IPS-NIHi11 (cell line): Measurements from ENCODE around the gene PIK3CB.
"Not testable (repeated sequence)": the region's sequence is repeated elsewhere in the genome, so short reads cannot be mapped to it uniquely, and the experiment has no call there.

ENCODE experiments used
- DNase-seq: peaks from one replicate; pipeline ENCODE4 v3.0.0; 2012; ENCODE audit warnings: mixed read lengths, low spot score

The PIK3CB gene

GRCh38 chr3:138803006-138803653 is 31.6 kb downstream of the PIK3CB start:
- DNase-seq = no peak

GRCh38 chr3:138802223-138802622 is 32.5 kb downstream of the PIK3CB start:
- DNase-seq = not testable (repeated sequence)

DNA sequence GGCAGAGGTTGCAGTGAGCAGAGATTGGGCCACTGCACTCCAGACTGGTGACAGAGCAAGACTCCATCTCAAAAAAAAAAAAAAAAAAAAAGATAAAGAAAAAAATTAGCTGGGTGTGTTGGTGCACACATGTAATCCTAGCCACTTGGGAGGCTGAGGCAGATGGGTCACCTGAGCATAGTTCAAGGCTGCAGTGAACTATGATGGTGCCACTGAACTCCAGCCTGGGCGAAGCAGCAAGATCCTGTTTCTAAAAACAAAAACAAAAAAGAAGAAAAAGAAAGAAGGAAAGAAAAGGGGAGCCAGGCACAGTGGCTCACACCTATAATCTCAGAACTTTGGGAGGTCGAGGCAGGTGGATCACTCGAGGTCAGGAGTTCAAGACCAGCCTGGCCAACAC is 32.9 kb downstream of the PIK3CB start:
- DNase-seq = no peak

- no peak for DNase-seq
Observed at GRCh38 chr3:138800248-138800647, 34.5 kb downstream of the PIK3CB start.

DNA sequence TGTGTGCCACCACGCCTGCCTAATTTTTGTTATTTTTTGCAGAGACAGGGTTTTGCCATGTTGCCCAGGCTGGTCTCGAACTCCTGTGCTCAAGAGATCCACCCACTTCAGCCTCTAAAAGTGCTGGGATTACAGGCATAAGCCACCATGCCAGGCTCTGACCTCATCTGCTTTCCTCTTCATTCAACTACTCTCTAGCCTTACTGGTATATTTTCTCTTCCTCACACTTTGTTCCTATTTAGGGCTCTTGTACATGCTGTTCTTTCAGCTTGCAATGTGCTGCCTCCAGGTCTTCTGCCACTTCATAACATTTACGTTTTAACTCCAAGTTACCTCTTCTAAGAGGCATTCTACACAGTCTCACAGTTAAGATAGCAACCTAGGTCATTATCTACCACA is 34.9 kb downstream of the PIK3CB start:
- no peak for DNase-seq

- DNase-seq = no peak
Observed at GRCh38 chr3:138797508-138798038, 37.2 kb downstream of the PIK3CB start.

DNA sequence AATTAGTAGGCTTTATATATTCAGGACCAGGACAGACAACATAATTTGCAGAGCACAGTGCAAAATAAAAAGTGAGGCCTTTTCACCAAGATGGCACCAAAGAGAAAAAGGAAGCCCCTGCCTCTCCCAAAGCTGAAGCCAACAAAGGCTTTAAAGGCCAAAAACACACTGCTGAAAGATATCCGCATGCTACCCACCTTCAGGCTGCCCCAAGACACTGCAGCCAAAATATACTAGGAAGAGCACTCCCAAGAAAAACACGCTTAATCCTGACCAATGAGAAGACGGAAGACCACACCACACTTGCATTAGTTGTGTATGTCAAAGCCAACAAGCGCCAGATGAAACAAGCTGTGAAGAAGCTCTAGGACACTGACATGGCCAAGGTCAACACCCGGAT is 38.0 kb downstream of the PIK3CB start:
- DNase-seq = peak; percentile 22

- no peak for DNase-seq
Observed at GRCh38 chr3:138786788-138787271, 47.9 kb downstream of the PIK3CB start.

DNA sequence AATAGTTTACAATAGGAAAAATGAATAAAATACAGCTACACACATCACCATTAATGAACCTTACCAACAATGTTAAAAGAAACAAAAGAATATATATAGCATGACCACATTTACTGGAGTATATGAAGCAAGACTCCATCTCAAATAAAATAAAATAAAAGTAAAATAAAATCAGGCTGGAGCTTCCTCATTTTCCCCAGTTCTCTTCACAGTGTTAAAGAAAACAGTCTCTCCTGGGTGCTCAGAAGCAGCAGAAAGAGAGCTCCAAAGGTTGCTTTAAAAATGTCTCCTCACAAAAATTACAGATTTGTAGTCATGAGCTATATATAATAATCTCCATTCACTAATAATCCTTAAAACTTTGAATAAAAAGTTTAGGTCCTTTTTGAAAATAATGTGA is 48.8 kb downstream of the PIK3CB start:
- no peak for DNase-seq

DNA sequence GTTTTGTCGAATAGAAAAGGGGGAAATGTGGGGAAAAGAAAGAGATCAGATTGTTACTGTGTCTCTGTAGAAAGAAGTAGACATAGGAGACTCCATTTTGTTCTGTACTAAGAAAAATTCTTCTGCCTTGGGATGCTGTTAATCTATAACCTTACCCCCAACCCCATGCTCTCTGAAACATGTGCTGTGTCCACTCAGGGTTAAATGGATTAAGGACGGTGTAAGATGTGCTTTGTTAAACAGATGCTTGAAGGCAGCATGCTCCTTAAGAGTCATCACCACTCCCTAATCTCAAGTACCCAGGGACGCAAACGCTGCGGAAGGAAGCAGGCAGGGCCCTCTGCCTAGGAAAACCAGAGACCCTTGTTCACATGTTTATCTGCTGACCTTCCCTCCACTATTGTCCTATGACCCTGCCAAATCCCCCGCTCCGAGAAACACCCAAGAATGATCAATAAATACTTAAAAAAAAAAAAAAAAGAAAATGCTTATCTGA is 49.3 kb downstream of the PIK3CB start:
- not testable (repeated sequence) for DNase-seq

- DNase-seq = no peak
Observed at GRCh38 chr3:138782755-138783154, 52.0 kb downstream of the PIK3CB start.

GRCh38 chr3:138781012-138781470 is 53.7 kb downstream of the PIK3CB start:
- DNase-seq = no peak

DNA sequence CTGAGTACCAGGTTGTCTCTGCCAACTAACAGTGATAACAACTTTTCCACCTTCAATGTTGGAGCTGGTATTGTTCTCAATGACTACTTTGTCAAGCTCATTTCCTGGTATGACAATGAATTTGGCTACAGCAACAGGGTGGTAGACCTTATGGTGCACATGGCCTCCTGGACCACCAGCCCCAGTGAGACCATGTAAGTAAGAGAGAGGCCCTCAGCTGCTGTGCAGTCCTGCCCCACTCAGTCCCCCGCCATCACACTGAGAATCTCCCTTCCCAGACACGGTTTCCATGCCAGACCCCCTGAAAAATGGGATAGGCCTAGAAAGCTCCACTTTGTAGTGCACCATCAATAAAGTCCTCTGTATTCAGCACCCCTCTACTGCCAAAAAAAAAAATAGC is 56.1 kb downstream of the PIK3CB start:
- no peak for DNase-seq

- no peak for DNase-seq
Observed at GRCh38 chr3:138776961-138777360, 57.8 kb downstream of the PIK3CB start.

GRCh38 chr3:138775254-138775595 is 59.5 kb downstream of the PIK3CB start:
- DNase-seq = no peak

- peak; percentile 31 for DNase-seq
Observed at GRCh38 chr3:138774529-138775253, 60.0 kb downstream of the PIK3CB start.

GRCh38 chr3:138771585-138771984 is 63.1 kb downstream of the PIK3CB start:
- no peak for DNase-seq

DNA sequence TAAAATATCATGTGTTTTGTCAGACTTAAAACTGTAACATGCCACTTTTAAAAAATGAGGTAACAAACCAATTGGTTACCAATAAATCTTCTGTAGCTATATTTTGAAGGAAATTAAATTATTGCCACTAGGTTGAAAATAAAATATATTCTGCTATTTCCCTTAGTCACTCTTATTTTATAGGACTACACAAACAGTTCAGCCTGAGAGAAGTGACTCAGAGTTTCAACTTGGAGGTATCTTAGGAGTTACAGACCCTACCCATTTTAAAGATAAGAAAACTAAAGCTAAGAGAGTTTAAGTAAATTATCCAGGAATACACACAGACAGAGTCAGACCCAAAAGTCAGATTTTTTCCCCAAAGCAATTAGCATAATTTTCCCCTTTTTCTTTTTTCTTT is 65.1 kb downstream of the PIK3CB start:
- DNase-seq = no peak

DNA sequence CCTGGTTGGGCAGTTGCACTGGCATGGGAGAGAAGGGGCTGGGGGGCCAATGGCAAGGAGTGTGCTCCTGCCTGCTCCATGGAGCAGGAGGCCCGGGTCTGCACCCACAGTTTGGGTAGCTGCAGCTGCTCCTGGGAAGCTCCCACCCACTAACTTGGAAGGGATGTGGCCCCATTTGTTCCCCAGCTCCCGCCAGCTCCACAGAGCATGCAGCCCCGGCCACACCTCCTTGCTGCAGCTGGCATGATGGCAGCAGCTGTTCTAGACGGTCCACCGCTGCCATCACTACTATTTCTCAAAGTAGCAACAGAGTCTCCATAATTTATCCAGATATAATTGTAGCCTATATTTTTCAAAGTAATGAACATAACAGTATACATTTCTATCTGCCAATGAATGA is 65.8 kb downstream of the PIK3CB start:
- no peak for DNase-seq

DNA sequence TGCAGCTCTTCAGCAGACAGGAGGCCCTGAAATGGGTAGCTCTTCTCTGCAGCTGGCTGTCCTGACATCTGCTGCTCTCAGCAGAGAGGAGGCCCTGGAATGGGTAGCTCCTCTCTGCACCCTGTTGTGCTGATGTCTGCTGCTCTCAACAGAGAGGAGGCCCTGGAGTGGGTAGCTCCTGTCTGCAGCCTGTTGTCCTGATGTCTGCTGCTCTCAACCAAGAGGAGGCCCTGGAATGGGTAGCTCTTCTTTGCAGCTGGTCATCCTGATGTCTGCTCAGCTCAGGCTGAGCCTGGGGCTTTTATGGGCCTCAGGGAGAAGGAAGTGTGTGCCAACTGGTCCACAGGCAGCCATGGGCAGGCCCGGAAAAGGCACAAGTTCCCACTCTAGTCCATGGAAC is 66.6 kb downstream of the PIK3CB start:
- DNase-seq = no peak

GRCh38 chr3:138767498-138768104 is 67.1 kb downstream of the PIK3CB start:
- no peak for DNase-seq

DNA sequence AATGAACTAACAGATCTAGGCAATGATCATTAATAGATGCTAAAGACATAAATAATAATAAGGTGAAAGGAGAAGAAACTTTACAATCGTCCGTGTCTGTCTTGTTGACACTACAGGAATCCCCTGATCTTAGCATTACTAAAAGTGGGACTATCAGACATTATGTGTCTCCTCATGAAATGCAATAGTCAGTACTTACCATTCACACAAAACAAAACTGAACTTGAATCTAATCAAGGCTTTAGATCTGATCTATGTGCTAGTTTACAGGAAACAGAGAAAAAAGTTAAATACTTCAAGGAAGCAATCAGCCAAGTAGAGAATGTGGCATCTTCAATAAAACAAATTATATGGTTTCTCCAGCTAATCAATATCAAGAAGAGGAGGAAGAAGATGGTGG is 73.7 kb downstream of the PIK3CB start:
- DNase-seq = no peak

DNA sequence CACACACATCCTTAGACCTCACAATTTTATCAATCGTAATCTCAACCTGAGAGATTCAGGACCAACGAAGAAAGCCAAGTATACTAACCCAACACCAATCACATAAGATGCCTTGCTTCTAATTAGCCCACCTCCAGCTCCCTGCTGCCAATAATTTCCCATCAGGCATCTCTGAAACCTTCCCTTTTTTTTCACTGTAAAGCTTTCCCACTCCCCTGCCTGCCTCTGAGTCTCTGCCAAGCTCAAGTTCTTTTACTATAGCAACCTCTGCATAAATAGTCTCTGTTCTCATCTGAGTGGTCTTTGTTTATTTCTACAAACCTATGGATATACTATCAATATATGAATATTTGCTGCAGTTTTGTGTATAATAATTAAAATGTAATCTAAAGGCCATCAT is 86.5 kb downstream of the PIK3CB start:
- no peak for DNase-seq
